Progenitor cell of endocrine pancreas (in vitro differentiated cells): Measurements from ENCODE around the gene CD8B2. TPM values are rescaled to one million over a fixed set of nuclear protein-coding genes. Genes with fewer than 3 reads are reported as not detected.

Source experiments
- DNase-seq: peaks from one replicate; pipeline ENCODE4 v3.0.0; 2021; ENCODE audit warnings: low spot score; ENCODE audit not compliant: unreplicated experiment
- H3K27ac Mint-ChIP-seq: 2 replicates; pipeline ENCODE4 v1.8.0; 2021; ENCODE audit warnings: mild to moderate bottlenecking, moderate library complexity, mixed read lengths
- H3K27me3 Mint-ChIP-seq: 2 replicates; pipeline ENCODE4 v1.8.0; 2021; ENCODE audit warnings: mixed read lengths
- H3K36me3 Mint-ChIP-seq: 2 replicates; pipeline ENCODE4 v1.8.0; 2022; ENCODE audit warnings: mixed read lengths; ENCODE audit not compliant: insufficient read depth
- H3K4me1 Mint-ChIP-seq: 2 replicates; pipeline ENCODE4 v1.8.0; 2021; ENCODE audit warnings: low read depth, mixed read lengths
- H3K4me3 Mint-ChIP-seq: 2 replicates; pipeline ENCODE4 v1.8.0; 2021; ENCODE audit warnings: low read depth, mild to moderate bottlenecking, moderate library complexity, mixed read lengths
- H3K9me3 Mint-ChIP-seq: 2 replicates; pipeline ENCODE4 v1.8.0; 2021; ENCODE audit warnings: low read depth, mixed read lengths
- total RNA-seq: library from RNA; stranded (reverse); gene quantifications from 2 replicates; pipeline ENCODE4 v1.2.1, GENCODE V29; 2021
- TF ChIP-seq, protein P1 (sequence below): fragments of 200-600 bp; sonication (generic); IDR thresholded peaks from one replicate; pipeline ENCODE4 v1.5.0; 2021; ENCODE audit warnings: antibody characterized with exemption, mild to moderate bottlenecking; ENCODE audit not compliant: unreplicated experiment

Gene CD8B2
- total RNA-seq, 1 donor from 2014 or later: not detected

DNA sequence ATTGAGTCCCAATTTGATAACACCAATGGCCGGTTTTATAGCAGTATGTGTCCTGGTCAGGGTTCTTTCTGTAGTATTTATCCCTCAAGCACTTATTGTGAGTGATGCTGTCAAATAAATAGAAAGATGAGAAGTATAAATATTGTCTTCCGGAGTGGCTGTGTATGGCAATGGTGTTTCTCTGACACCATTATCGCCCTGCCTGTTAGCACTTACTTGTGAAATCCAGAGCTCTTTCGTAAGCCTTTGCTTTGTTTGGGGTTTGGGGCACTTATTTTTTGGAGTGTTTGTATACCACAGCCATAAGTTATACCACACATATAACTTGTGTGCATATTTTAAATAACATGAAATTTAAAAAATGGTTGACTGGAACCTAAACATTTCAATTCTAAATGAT is 29.3 kb downstream of the CD8B2 start:
- Mint-ChIP-seq H3K27me3 (no peaks in the 10 kb centered on the region), H3K27ac (no peak overlapping the region), H3K36me3 (no peaks in the 10 kb centered on the region), H3K4me1 (no peaks in the 10 kb centered on the region), H3K9me3 (no peaks in the 10 kb centered on the region), H3K4me3 (no peak overlapping the region)
- no peak for DNase-seq
- TF ChIP-seq, protein P1, sequence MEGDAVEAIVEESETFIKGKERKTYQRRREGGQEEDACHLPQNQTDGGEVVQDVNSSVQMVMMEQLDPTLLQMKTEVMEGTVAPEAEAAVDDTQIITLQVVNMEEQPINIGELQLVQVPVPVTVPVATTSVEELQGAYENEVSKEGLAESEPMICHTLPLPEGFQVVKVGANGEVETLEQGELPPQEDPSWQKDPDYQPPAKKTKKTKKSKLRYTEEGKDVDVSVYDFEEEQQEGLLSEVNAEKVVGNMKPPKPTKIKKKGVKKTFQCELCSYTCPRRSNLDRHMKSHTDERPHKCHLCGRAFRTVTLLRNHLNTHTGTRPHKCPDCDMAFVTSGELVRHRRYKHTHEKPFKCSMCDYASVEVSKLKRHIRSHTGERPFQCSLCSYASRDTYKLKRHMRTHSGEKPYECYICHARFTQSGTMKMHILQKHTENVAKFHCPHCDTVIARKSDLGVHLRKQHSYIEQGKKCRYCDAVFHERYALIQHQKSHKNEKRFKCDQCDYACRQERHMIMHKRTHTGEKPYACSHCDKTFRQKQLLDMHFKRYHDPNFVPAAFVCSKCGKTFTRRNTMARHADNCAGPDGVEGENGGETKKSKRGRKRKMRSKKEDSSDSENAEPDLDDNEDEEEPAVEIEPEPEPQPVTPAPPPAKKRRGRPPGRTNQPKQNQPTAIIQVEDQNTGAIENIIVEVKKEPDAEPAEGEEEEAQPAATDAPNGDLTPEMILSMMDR: no peak

DNA sequence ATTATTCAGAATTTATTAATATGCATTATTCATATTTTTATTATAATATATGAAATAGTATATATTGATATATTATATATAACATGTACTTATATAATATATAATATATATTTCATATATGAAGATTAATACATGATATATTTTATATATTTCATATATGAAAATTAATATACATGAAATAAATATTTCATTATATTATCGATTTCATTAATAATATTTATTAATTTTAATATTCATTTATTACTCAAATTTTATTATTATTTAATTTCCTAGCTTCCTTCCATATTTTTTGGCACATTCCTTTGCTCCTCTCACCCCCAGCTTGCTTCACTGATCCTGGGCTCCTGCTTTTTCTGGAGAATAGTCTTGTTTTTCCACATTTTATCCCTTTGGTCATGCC is 29.7 kb downstream of the CD8B2 start:
- no peak overlapping the region for H3K27ac Mint-ChIP-seq
- H3K4me1 Mint-ChIP-seq: no peaks in the 10 kb centered on the region
- DNase-seq: no peak
- H3K4me3 Mint-ChIP-seq: no peak overlapping the region
- H3K9me3 Mint-ChIP-seq: no peaks in the 10 kb centered on the region
- no peaks in the 10 kb centered on the region for H3K27me3 Mint-ChIP-seq
- TF ChIP-seq, protein P1: no peak
- no peaks in the 10 kb centered on the region for H3K36me3 Mint-ChIP-seq

DNA sequence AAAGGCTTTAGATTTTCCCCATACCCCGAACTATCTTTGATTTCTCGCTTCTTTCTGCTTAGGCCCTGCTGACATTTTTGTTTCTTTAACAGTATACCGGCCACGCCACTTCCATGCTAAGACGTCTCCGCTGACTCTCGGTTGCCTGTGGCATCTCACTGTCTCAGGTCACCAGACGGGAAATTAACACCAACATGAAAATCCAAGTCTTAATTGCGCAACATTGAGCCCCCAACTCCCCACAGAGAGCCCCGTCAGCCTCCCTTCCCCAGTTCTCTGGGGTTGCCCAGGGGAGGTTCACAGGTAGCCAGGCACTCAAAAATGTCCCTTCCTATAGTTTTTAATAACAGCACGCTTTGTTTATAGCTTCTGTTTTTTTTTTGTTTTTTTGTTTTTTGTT is 30.2 kb downstream of the CD8B2 start:
- TF ChIP-seq, protein P1: no peak
- no peaks in the 10 kb centered on the region for H3K27me3 Mint-ChIP-seq

DNA sequence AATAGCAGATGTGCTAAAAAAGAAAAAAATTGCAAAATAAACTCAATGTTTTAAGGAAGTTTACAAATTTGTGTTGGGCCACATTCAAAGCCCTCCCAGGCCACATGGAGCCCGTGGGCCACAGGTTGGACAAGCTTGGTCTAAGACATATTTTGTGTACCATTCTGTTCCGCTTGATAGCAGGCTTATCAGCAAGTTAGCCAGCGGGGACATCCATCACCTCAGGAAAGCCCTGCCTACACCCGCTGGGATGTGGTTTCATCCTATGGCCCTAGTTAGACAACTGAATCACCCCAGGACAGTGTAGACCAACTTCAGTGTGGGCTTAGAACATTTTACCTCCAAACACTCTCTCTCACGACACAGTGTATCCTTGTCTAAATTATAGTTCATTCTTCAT is 32.6 kb downstream of the CD8B2 start:
- Mint-ChIP-seq H3K27me3 (no peaks in the 10 kb centered on the region), H3K9me3 (peaks cover 7% of the 10 kb centered on the region), H3K36me3 (no peaks in the 10 kb centered on the region), H3K27ac (no peak overlapping the region), H3K4me3 (no peak overlapping the region), H3K4me1 (no peaks in the 10 kb centered on the region)
- no peak for DNase-seq
- TF ChIP-seq, protein P1: no peak

More for the DNA sequence above, 30.2 kb downstream of the CD8B2 start:
- H3K9me3 Mint-ChIP-seq: no peaks in the 10 kb centered on the region
- DNase-seq: no peak
- H3K27ac Mint-ChIP-seq: no peak overlapping the region
- H3K4me1 Mint-ChIP-seq: no peaks in the 10 kb centered on the region
- H3K4me3 Mint-ChIP-seq: no peak overlapping the region
- H3K36me3 Mint-ChIP-seq: no peaks in the 10 kb centered on the region

DNA sequence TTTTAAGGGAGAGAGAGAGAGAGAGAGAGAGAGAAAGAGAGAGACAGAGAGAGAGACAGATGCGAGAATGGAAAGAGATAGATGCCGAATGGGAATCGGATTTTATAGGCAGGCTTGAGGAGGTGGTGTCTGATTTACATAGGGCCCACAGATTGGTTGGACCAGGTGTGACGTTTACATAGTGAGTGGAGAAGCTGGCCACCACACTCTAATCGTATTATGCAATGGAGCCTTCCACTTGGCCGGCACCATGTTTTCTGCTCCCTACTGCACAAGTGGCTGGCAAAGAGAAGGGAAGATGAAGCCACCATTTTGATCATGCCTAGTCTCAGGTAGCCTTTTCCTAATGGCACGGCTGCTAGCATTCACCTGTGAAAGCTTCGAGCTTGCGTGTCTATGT is 33.9 kb downstream of the CD8B2 start:
- no peak for DNase-seq
- Mint-ChIP-seq H3K27ac (no peak overlapping the region), H3K27me3 (no peaks in the 10 kb centered on the region), H3K4me1 (no peaks in the 10 kb centered on the region), H3K4me3 (no peak overlapping the region), H3K36me3 (no peaks in the 10 kb centered on the region), H3K9me3 (peaks cover 9% of the 10 kb centered on the region)
- TF ChIP-seq, protein P1: no peak
